Upper lobe of left lung (tissue), 6 donors: Measurements from ENCODE around the gene NUTF2. TPM values are rescaled to one million over a fixed set of nuclear protein-coding genes. Genes with fewer than 3 reads are reported as not detected.
"Not testable (repeated sequence)": the region's sequence is repeated elsewhere in the genome, so short reads cannot be mapped to it uniquely, and the experiment has no call there.

Experiments used
- ATAC-seq, 2 donors: fragments of 200-7000 bp; cut with Tn5 transposase; one replicate each; pipeline ENCODE4 v1.9.1; 2022; ENCODE audit warnings: mild to moderate bottlenecking in 2 of 2, moderate library complexity in 2 of 2; ENCODE audit not compliant: low FRiP score in 2 of 2
- DNase-seq, 2 donors: peaks; one replicate each; pipeline ENCODE4 v3.0.0-alpha.2; 2019 to 2020
- H3K27ac ChIP-seq, 4 donors: fragments of 200-600 bp; sonication (generic); one replicate each; pipeline ENCODE4 v1.5.1; 2016 to 2019
- H3K27me3 ChIP-seq, 4 donors: fragments of 200-600 bp; sonication (generic); one replicate each; pipeline ENCODE4 v1.5.1; 2017 to 2019
- H3K36me3 ChIP-seq, 4 donors: fragments of 200-600 bp; sonication (generic); one replicate each; pipeline ENCODE4 v1.5.1; 2016 to 2019
- H3K4me1 ChIP-seq, 4 donors: fragments of 200-600 bp; sonication (generic); one replicate each; pipeline ENCODE4 v1.5.1; 2018 to 2019
- H3K4me3 ChIP-seq, 4 donors: fragments of 200-600 bp; sonication (generic); one replicate each; pipeline ENCODE4 v1.5.1; 2017 to 2019; ENCODE audit warnings: mild to moderate bottlenecking in 2 of 4, moderate library complexity in 1 of 4
- H3K9me3 ChIP-seq, 4 donors: fragments of 200-600 bp; sonication (generic); one replicate each; pipeline ENCODE4 v1.5.1; 2018 to 2019
- CTCF ChIP-seq, 6 experiments: fragments of 450-650 bp in 4 of 6; fragments of 200-600 bp in 2 of 6; sonication (generic) in 2 of 6; IDR thresholded peaks; one replicate each; pipeline ENCODE4 v1.5.1; 2016 to 2019; ENCODE audit warnings: antibody characterized with exemption in 6 of 6
- EP300 ChIP-seq, 4 donors: sonication (generic); formaldehyde crosslinking; IDR thresholded peaks; one replicate each; pipeline ENCODE4 v1.5.1; 2017; ENCODE audit warnings: antibody characterized with exemption in 4 of 4, control low read depth in 2 of 4
- POLR2A ChIP-seq, 4 donors: fragments of 450-650 bp; IDR thresholded peaks; one replicate each; pipeline ENCODE4 v1.5.1; 2016 to 2017; ENCODE audit warnings: antibody characterized with exemption in 4 of 4, mild to moderate bottlenecking in 2 of 4
- POLR2AphosphoS5 ChIP-seq, 2 donors: sonication (generic); formaldehyde crosslinking; IDR thresholded peaks; one replicate each; pipeline ENCODE4 v1.5.1; 2017; ENCODE audit warnings: antibody characterized with exemption in 2 of 2
- WGBS, 2 donors: methylation state at CpG; one replicate each; pipeline ENCODE4 v1.1.5; 2017 to 2018; 5-methylcytosine and 5-hydroxymethylcytosine counted together
- total RNA-seq, 6 donors: library from RNA; depleted of rRNA in 4 of 6; stranded (reverse); fragments of >200 nt in 4 of 6; gene quantifications; one replicate each; pipeline versions ENCODE4 v1.1.0 to v1.2.1, GENCODE V29; 2016 to 2021
- donor health status: DM: no; HTN: no; CAD: no; lungs with moderate emphysema.
- donor health status: DM: no; HTN: yes; CAD: no; lungs with severe emphysema.

The NUTF2 gene
- total RNA-seq, 6 donors from 2014 or later = 50.2 to 203 (median 78.3) TPM

DNA sequence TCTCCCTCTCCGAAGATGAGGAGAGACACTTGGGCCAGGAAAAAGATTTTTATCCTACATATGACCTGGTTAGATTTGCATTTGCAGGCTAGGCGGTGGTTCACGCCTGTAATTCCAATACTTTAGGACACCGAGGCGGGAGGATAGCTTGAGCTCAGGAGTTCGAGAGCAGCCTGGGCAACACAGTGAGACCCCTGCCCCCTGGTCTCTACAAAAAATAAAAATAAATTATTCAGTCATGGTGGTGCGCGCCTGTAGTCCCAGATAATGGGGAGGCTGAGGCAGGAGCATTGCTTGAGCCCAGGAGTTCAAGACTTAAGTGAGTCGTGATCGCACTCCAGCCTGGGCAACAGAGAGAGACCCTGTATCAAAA, 12.5 kb upstream of the NUTF2 start:
- Histone ChIP-seq H3K27ac (peak overlapping the region in 3 of 4 donors; percentile 78 to 83 (median 82)), H3K36me3 (peaks cover 3 to 30% (median 28%) of the 10 kb centered on the region in 4 donors), H3K27me3 (no peaks in the 10 kb centered on the region), H3K4me3 (peak overlapping the region in 3 of 4 donors; percentile 79 to 88 (median 87)), H3K9me3 (no peaks in the 10 kb centered on the region), H3K4me1 (peaks cover 15 to 20% (median 16%) of the 10 kb centered on the region in 4 donors)
- ATAC-seq (no peak), DNase-seq (no peak)
- no peak for TF ChIP-seq CTCF (IDR thresholded peaks at IDR 0.05)
- no peak for TF ChIP-seq EP300 (IDR thresholded peaks at IDR 0.05)
- TF ChIP-seq POLR2A (IDR thresholded peaks at IDR 0.05) = no peak
- no peak for TF ChIP-seq POLR2AphosphoS5 (IDR thresholded peaks at IDR 0.05)
- WGBS, 2 donors = 82 to 88% methylated on average over 10 of the region's 10 CpGs

DNA sequence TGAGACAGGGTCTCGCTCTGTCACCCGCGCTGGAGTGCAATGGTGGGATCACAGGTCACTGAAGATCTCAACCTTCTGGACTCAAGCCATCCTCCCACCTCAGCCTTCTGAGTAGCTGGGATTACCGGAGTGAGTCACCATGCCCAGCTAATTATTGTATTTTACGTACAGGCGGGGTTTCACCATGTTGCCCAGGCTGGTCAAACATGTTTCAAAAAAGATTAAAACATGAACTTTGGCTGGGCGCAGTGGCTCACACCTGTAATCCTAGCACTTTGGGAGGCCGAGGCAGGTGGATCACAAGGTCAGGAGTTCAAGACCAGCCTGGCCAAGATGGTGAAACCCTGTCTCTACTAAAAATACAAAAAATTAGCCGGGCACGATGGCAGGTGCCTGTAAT, 9.5 kb upstream of the NUTF2 start:
- H3K9me3 ChIP-seq, H3K4me3 ChIP-seq, DNase-seq, H3K36me3 ChIP-seq, ATAC-seq, H3K27ac ChIP-seq, H3K27me3 ChIP-seq: not testable (repeated sequence)
- peaks cover 16 to 25% (median 20%) of the 10 kb centered on the region in 4 donors for H3K4me1 ChIP-seq
- WGBS, 2 donors = 92 to 98% methylated on average over 10 of the region's 10 CpGs

GRCh38 chr16:67837811-67838210, 8.9 kb upstream of the NUTF2 start:
- 89 to 93% methylated on average over 2 of the region's 2 CpGs for WGBS, 2 donors

DNA sequence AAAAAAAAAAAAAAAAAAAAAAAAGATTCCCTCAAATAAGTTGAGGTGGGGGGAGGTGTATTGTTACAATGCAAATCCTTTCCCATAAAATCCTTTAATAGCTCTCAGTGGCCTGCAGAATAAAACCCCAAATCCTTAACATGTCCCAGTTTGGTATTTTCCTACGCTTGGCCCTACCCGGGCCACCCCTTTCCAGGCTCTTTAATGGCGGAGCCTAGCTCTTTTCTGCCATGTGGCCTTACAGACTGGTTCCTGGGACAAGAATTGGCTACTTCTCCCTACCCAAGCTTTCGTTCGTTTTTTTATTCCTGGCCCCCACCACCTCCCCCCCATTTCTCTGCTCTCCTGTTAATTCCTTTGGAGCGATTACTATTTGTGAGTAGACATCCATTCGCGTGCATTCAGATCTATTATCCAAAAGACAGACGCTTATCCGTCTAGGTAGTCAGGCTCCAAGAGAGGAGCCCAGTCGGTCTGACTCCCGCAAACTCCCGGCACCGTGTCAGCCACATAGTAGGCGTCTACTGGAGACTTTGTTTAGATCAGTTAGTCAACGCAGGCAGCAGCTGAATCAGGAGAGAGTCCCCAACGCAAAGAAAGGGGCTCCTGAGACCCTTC, 5.4 kb upstream of the NUTF2 start:
- DNase-seq (no peak), ATAC-seq (no peak)
- no peaks in the 10 kb centered on the region for H3K27me3 ChIP-seq
- TF ChIP-seq POLR2A (IDR thresholded peaks at IDR 0.05) (no peak), POLR2AphosphoS5 (IDR thresholded peaks at IDR 0.05) (no peak), CTCF (IDR thresholded peaks at IDR 0.05) (no peak), EP300 (IDR thresholded peaks at IDR 0.05) (no peak)
- H3K9me3 ChIP-seq = no peaks in the 10 kb centered on the region
- H3K36me3 ChIP-seq = no peaks in the 10 kb centered on the region
- H3K27ac ChIP-seq = peak overlapping the region; percentile 98 to 100 (median 99)
- H3K4me1 ChIP-seq = peaks cover 31 to 42% (median 36%) of the 10 kb centered on the region in 4 donors
- WGBS, 2 donors = 53 to 60% methylated on average over 16 to 17 of the region's 17 CpGs
- peak overlapping the region in 3 of 4 donors; percentile 76 to 90 (median 80) for H3K4me3 ChIP-seq

More at GRCh38 chr16:67837811-67838210, 8.9 kb upstream of the NUTF2 start:
- Histone ChIP-seq H3K36me3 (no peaks in the 10 kb centered on the region), H3K27me3 (no peaks in the 10 kb centered on the region), H3K4me3 (no peak overlapping the region), H3K4me1 (peaks cover 10 to 21% (median 13%) of the 10 kb centered on the region in 4 donors), H3K9me3 (no peaks in the 10 kb centered on the region), H3K27ac (no peak overlapping the region)
- no peak for ATAC-seq
- no peak for TF ChIP-seq EP300 (IDR thresholded peaks at IDR 0.05)
- TF ChIP-seq CTCF (IDR thresholded peaks at IDR 0.05) = no peak
- no peak for TF ChIP-seq POLR2A (IDR thresholded peaks at IDR 0.05)
- TF ChIP-seq POLR2AphosphoS5 (IDR thresholded peaks at IDR 0.05) = no peak
- DNase-seq = no peak

- TF ChIP-seq POLR2A (IDR thresholded peaks at IDR 0.05) (peak in 2 of 4 donors; percentile 74 to 78), EP300 (IDR thresholded peaks at IDR 0.05) (no peak), CTCF (IDR thresholded peaks at IDR 0.05) (peak; percentile 77 to 97 (median 94)), POLR2AphosphoS5 (IDR thresholded peaks at IDR 0.05) (peak; percentile 55 to 65)
- DNase-seq (peak; percentile 96), ATAC-seq (peak; percentile 90 to 95)
- Histone ChIP-seq H3K27me3 (no peaks in the 10 kb centered on the region), H3K4me3 (peak within 1 kb of the TSS; percentile 76 to 90 (median 78)), H3K4me1 (peaks cover 31 to 42% (median 37%) of the 10 kb centered on the region in 4 donors), H3K36me3 (no peaks in the 10 kb centered on the region), H3K27ac (peak within 1 kb of the TSS; percentile 98 to 100 (median 99)), H3K9me3 (no peaks in the 10 kb centered on the region)
- WGBS, 2 donors = 0% methylated on average over 38 of the region's 83 CpGs; no CpG with 5 or more reads in 1 of the 2 donors
Observed at GRCh38 chr16:67841816-67842508, 4.8 kb upstream of the NUTF2 start, which contains the start of gene THAP11. THAP11 (plus strand) TSS chr16:67842320; CDS start chr16:67842555, 235 bp downstream.
